Activated naive CD4-positive, alpha-beta T cell treated with anti-CD3 and anti-CD28 coated beads for 36 hours (primary cell): ENCODE measurements around the gene DNAJC4. TPM values are rescaled to one million over a fixed set of nuclear protein-coding genes. Genes with fewer than 3 reads are reported as not detected.

Experiments
- CTCF ChIA-PET: fragments of 350-600 bp; sonication (Branson Sonifier 250); formaldehyde crosslinking; loops from one replicate; lab custom pipeline; 2021; ENCODE audit warnings: antibody characterized with exemption; lab: Charles Lee
- DNase-seq: peaks from one replicate; pipeline ENCODE4 v3.0.0-alpha.2; 2020
- H3K27ac Mint-ChIP-seq: one replicate; pipeline ENCODE4 v1.8.0; 2021; ENCODE audit warnings: mild to moderate bottlenecking, mixed read lengths
- H3K27me3 Mint-ChIP-seq: one replicate; pipeline ENCODE4 v1.8.0; 2021; ENCODE audit warnings: low read depth, mixed read lengths
- H3K36me3 Mint-ChIP-seq: one replicate; pipeline ENCODE4 v1.8.0; 2021; ENCODE audit warnings: low read depth, mixed read lengths
- H3K4me1 Mint-ChIP-seq: one replicate; pipeline ENCODE4 v1.8.0; 2021; ENCODE audit warnings: low read depth, mixed read lengths
- H3K4me3 Mint-ChIP-seq: one replicate; pipeline ENCODE4 v1.8.0; 2021; ENCODE audit warnings: mild to moderate bottlenecking, moderate library complexity, mixed read lengths
- H3K9me3 Mint-ChIP-seq: one replicate; pipeline ENCODE4 v1.8.0; 2021; ENCODE audit warnings: mixed read lengths
- intact Hi-C: fragments of 100-400 bp; cut with micrococcal nuclease; formaldehyde crosslinking; loops from one replicate; pipeline ENCODE4 v1.15.1; 2023
- total RNA-seq, 2 experiments: library from RNA; stranded (reverse); gene quantifications; one replicate each; pipeline ENCODE4 v1.2.3, GENCODE V29; 2021

Gene DNAJC4
- total RNA-seq, 2 experiments from 2014 or later, result 16.9 to 19.3 TPM

- H3K27ac Mint-ChIP-seq, result no peak overlapping the region
- H3K36me3 Mint-ChIP-seq, result peaks cover 58% of the 10 kb centered on the region
- peaks cover 31% of the 10 kb centered on the region for H3K4me1 Mint-ChIP-seq
- no peak for DNase-seq
- H3K9me3 Mint-ChIP-seq, result no peaks in the 10 kb centered on the region
- CTCF ChIA-PET, result interaction anchor here (0.6 to 1.0 kb wide), 2 partner anchors 99 to 101 kb away, joined by 3 read pairs; no protein-coding TSS in a partner anchor
- no peak overlapping the region for H3K4me3 Mint-ChIP-seq
- no peaks in the 10 kb centered on the region for H3K27me3 Mint-ChIP-seq
- intact Hi-C loops, result no loop called here
These were observed 28.8 kb upstream of the DNAJC4 start for GRCh38 chr11:64201543-64201942.

DNA sequence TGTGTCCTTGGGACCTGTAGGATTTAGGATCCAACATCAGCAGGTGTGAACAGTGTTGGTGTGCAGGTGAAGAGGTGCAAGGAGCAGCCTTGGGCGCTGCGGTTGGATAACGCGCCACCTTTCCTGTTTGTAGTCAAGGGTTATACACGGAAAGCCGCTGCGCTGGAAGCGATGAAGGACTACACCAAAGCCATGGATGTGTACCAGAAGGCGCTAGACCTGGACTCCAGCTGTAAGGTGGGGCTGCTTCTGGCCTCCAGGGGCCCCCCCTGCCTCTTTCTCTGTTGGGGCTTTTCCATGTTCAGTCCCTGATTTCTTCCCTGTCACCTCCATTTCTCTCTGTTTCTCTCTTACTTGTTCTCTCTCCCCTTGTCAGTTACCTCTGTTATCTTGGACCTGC, 27.4 kb upstream of the DNAJC4 start:
- no peak overlapping the region for H3K27ac Mint-ChIP-seq
- H3K36me3 Mint-ChIP-seq, result peaks cover 63% of the 10 kb centered on the region
- intact Hi-C loops, result no loop called here
- DNase-seq, result no peak
- H3K27me3 Mint-ChIP-seq, result no peaks in the 10 kb centered on the region
- CTCF ChIA-PET, result interaction anchor here (2.0 to 7.4 kb wide), 5 partner anchors 17 to 100 kb away, joined by 8 to 89 read pairs (median 13); partner anchors contain the start of genes CATSPERZ, NUDT22, STIP1 and TRPT1
- H3K4me1 Mint-ChIP-seq, result peaks cover 35% of the 10 kb centered on the region
- no peaks in the 10 kb centered on the region for H3K9me3 Mint-ChIP-seq
- H3K4me3 Mint-ChIP-seq, result no peak overlapping the region

GRCh38 chr11:64203421-64204079, 26.8 kb upstream of the DNAJC4 start:
- intact Hi-C loops, result loop anchor here (1.0 kb wide), 2 partner anchors 97 to 101 kb away; partner anchors contain the start of gene CATSPERZ
- Mint-ChIP-seq H3K27ac (peak overlapping the region; percentile 89), H3K4me3 (no peak overlapping the region), H3K9me3 (no peaks in the 10 kb centered on the region), H3K4me1 (peaks cover 40% of the 10 kb centered on the region), H3K36me3 (peaks cover 63% of the 10 kb centered on the region), H3K27me3 (no peaks in the 10 kb centered on the region)
- no peak for DNase-seq
- CTCF ChIA-PET, result interaction anchor here (0.9 to 7.4 kb wide), 15 partner anchors 10 to 109 kb away, joined by 3 to 89 read pairs (median 7); partner anchors contain the start of genes CATSPERZ, NUDT22, PPP1R14B and STIP1

- peaks cover 67% of the 10 kb centered on the region for H3K36me3 Mint-ChIP-seq
- H3K27me3 Mint-ChIP-seq, result no peaks in the 10 kb centered on the region
- H3K4me3 Mint-ChIP-seq, result no peak overlapping the region
- peaks cover 45% of the 10 kb centered on the region for H3K4me1 Mint-ChIP-seq
- CTCF ChIA-PET, result interaction anchor here (0.5 to 7.4 kb wide), 23 partner anchors 9 to 246 kb away, joined by 3 to 89 read pairs (median 5); partner anchors contain the start of genes CATSPERZ, NUDT22, PPP1R14B and STIP1
- DNase-seq, result no peak
- intact Hi-C loops, result loop anchor here (1.0 kb wide), 2 partner anchors 96 to 100 kb away; partner anchors contain the start of gene CATSPERZ
- no peaks in the 10 kb centered on the region for H3K9me3 Mint-ChIP-seq
- peak overlapping the region; percentile 89 for H3K27ac Mint-ChIP-seq
These were observed 26.3 kb upstream of the DNAJC4 start for GRCh38 chr11:64204080-64204440.

DNA sequence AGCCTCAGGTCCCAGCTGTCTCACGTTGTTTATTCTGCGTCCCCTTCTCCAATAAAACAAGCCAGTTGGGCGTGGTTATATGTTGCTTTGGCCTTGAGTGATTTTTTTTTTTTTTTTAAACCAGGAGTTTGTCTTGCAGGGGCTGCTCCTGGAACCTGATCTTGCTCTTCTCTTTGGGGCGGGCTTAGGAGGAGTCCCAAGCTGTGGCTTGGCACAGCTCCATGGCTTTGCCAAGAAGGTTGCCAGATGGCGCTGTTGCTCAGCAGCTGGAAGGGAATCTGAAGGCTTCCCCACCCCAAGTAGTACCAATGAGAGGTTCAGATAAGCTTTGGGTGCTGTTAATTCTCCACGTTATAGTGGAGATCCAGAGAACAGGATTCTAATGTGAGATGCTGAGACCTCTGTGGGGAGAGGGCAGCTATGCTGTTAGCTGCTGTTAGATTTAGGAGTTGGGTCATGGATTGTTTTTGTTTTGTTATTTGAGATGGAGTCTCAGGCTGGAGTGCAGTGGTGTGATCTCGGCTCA, 25.8 kb upstream of the DNAJC4 start:
- CTCF ChIA-PET, result interaction anchor here (0.5 to 7.4 kb wide), 30 partner anchors 8 to 484 kb away, joined by 3 to 89 read pairs (median 5); partner anchors contain the start of genes CATSPERZ, NUDT22, PPP1R14B and STIP1
- H3K27ac Mint-ChIP-seq, result peak overlapping the region; percentile 89
- H3K27me3 Mint-ChIP-seq, result no peaks in the 10 kb centered on the region
- intact Hi-C loops, result loop anchor here (1.0 kb wide), 2 partner anchors 96 to 100 kb away; partner anchors contain the start of gene CATSPERZ
- peak; percentile 93 for DNase-seq
- H3K9me3 Mint-ChIP-seq, result no peaks in the 10 kb centered on the region
- peak overlapping the region; percentile 13 for H3K4me3 Mint-ChIP-seq
- peaks cover 49% of the 10 kb centered on the region for H3K4me1 Mint-ChIP-seq
- H3K36me3 Mint-ChIP-seq, result peaks cover 67% of the 10 kb centered on the region

DNA sequence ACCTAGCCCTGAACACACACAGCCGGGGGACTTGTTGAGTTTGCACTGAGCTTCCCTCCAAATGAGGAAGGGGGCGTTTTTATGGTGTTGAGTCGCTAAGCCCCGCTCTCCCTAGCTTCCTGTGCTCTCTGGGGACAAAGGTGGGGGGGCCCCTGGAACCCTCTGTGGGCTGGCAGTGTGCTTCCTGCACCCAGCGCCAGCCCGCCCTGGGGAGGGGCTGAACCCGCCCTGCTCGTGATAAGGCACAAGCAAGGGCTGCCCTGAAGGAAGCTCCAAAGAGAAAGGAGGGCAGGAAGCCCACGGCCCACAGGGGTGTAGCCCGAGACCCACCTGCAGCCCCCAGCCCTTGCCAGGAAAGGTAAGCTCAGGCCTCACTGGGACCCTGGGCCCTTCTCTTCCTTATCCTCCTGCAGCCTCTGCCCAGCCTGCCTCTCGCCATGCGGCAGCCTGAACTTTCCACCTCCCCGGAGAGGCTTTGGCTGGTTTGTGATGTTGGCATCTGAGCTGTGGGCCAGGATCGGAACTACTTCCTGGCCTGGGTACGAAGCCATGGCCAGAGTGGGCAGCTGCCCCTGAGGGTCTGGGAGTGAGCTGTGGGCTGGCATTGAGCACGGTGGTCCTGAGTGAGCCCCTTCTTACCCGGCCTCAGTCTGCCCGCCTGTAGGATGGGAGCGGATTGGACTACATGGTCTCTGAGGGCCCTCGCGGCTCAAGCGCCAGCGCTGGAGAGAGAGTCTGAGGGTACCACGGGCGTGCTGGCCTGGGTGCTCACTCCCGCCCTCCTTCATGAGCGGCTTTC, 23.7 kb upstream of the DNAJC4 start, which contains the start of gene FERMT3:
Gene FERMT3, plus strand, starts transcription at position 265 of the 799 bp plus-strand sequence. CDS start 644 bp downstream, outside the sequence.
- Mint-ChIP-seq H3K4me3 (peak within 1 kb of the TSS; percentile 97), H3K4me1 (peaks cover 51% of the 10 kb centered on the region), H3K9me3 (no peaks in the 10 kb centered on the region), H3K27ac (peak within 1 kb of the TSS; percentile 99), H3K36me3 (peaks cover 58% of the 10 kb centered on the region), H3K27me3 (no peaks in the 10 kb centered on the region)
- CTCF ChIA-PET, result interaction anchor here (0.8 to 7.4 kb wide), 15 partner anchors 8 to 96 kb away, joined by 3 to 89 read pairs (median 5); partner anchors contain the start of genes BAD, CATSPERZ, NUDT22 and PLCB3
- intact Hi-C loops, result loop anchor here (1.0 kb wide), 9 partner anchors 20 to 99 kb away; partner anchors contain the start of genes DNAJC4, ESRRA, FKBP2 and GPR137
- peak; percentile 91 for DNase-seq

DNA sequence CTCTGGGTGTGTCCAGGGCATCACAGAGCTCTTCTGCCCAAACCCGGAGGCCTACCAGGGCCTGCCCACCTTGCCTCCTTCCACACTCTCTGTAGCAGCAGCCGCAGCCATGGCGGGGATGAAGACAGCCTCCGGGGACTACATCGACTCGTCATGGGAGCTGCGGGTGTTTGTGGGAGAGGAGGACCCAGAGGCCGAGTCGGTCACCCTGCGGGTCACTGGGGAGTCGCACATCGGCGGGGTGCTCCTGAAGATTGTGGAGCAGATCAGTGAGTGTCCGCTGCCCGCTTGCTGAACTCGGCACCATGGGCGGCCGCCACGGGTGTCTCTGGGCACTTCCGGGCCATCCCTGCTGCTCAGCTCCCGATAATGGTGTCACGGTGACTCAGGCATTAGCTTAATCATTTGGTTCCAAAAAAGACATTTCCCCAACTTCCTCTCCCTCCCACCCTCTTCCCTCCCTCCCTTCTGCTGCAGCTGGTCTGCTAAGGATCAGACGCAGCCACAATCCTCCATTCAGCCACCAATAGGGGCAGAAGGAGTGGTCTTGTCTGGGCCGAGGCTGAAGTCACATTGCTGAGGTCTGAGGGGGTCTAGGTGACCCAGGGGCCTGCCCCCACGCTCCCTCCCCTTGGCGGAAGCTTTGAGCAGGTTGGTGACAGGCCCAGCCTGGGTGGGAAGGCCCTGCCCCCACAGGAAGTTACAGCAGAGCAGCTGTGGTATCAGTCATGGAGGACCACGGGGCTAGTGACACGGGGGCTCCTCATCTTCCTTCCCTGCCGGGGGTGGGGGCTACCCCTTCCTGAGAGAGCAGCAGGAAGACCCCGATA, 22.9 kb upstream of the DNAJC4 start:
- Mint-ChIP-seq H3K4me1 (peaks cover 56% of the 10 kb centered on the region), H3K27me3 (no peaks in the 10 kb centered on the region), H3K27ac (peak overlapping the region; percentile 99), H3K36me3 (peaks cover 58% of the 10 kb centered on the region), H3K9me3 (no peaks in the 10 kb centered on the region), H3K4me3 (peak overlapping the region; percentile 97)
- intact Hi-C loops, result loop anchor here (1.0 kb wide), 8 partner anchors 19 to 98 kb away; partner anchors contain the start of genes DNAJC4, ESRRA, FKBP2 and GPR137
- CTCF ChIA-PET, result interaction anchor here (0.8 to 7.4 kb wide), 13 partner anchors 8 to 95 kb away, joined by 3 to 89 read pairs (median 5); partner anchors contain the start of genes CATSPERZ, FKBP2, NUDT22 and PLCB3
- peak; percentile 94 for DNase-seq

DNA sequence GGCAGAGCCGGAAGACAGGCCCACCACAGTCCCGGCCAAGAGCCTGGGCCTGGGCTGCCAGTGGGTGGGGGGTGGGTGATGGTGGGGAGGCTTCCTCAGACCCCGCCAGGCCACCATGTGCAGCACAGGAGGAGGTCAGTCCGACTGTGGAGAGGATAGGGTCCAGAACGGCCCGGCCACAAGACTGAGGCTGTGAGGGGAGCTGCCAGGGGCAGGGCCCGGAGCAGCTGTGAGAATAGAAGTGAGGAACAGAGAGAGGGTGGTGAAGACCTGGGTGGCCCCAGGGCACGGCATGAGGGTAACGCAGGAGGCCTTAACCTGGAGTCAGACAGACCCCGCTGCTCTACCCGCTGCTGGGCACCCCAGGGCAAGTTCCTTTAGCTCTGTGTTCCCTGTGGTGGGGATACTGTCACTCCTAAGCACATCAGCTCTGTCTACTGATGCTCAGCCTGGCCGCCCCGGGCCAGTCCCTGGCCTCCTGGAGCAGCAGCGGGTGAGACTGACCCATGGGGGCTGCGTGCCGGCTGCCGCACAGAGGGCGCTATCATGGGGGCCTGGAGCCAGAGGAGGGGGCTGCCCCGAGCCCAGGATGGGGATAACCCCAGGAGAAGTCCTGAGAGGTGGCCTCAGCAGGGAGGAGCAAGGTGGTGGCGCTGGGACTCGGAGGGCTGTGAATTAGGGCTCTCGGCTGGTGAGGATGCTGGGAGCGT, 22.1 kb upstream of the DNAJC4 start:
- intact Hi-C loops, result no loop called here
- CTCF ChIA-PET, result interaction anchor here (0.8 to 7.4 kb wide), 3 partner anchors 33 to 94 kb away, joined by 3 to 89 read pairs (median 4); partner anchors contain the start of genes CATSPERZ, FKBP2 and PLCB3

DNA sequence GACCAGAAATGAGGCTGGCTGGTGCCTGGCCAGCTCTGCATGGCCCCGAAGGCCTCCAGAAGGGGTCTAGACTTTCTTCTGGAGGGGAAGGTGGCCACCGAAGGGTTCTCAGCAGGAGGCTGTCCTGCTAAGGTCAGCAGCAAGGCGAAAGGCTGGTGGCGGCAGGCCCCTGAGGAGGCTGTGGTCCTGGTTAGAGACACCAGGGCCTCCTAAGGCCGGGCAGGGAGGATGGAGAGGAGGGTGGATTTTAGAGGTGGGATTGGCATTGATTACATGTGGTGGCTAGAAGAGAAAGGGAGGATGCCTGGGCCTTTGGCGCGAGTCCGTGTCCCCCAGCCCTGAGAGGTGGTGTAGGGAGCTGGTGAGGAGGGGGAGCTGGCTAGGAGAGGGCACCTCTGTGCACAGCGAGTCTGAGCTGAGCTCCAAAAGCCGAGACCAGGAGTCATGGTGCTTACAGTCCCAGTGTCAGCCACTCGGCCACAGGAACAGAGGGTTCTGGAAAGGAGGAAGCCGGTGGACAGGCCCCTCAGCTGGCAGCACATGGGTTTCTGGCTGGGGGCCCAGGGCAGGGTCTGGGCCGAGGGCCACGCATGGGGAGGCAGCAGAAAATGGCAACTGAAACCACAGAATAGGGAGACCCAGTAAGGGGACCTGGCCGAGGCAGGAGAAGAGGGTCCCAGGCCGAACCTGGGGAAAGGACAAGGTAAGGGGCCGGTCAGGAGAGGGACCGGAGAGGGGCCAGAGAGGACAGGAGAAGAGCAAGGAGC, 21.4 kb upstream of the DNAJC4 start:
- DNase-seq, result no peak
- H3K4me3 Mint-ChIP-seq, result peak overlapping the region; percentile 56
- H3K27ac Mint-ChIP-seq, result peak overlapping the region; percentile 99
- intact Hi-C loops, result no loop called here
- H3K4me1 Mint-ChIP-seq, result peaks cover 53% of the 10 kb centered on the region
- H3K9me3 Mint-ChIP-seq, result no peaks in the 10 kb centered on the region
- CTCF ChIA-PET, result interaction anchor here (7.4 kb wide), 1 partner anchor 94 kb away, joined by 89 read pairs; the partner anchor contains the start of gene CATSPERZ
- no peaks in the 10 kb centered on the region for H3K27me3 Mint-ChIP-seq
- peaks cover 54% of the 10 kb centered on the region for H3K36me3 Mint-ChIP-seq

More for the DNA sequence above, 22.1 kb upstream of the DNAJC4 start:
- Mint-ChIP-seq H3K9me3 (no peaks in the 10 kb centered on the region), H3K36me3 (peaks cover 56% of the 10 kb centered on the region), H3K4me3 (peak overlapping the region; percentile 97), H3K27me3 (no peaks in the 10 kb centered on the region), H3K27ac (peak overlapping the region; percentile 99), H3K4me1 (peaks cover 56% of the 10 kb centered on the region)
- DNase-seq, result no peak

- no peak for DNase-seq
- Mint-ChIP-seq H3K4me1 (peaks cover 50% of the 10 kb centered on the region), H3K4me3 (no peak overlapping the region), H3K36me3 (peaks cover 49% of the 10 kb centered on the region), H3K9me3 (no peaks in the 10 kb centered on the region), H3K27me3 (no peaks in the 10 kb centered on the region), H3K27ac (peak overlapping the region; percentile 99)
- intact Hi-C loops, result no loop called here
- CTCF ChIA-PET, result interaction anchor here (7.4 kb wide), 1 partner anchor 93 kb away, joined by 89 read pairs; the partner anchor contains the start of gene CATSPERZ
These were observed 20.8 kb upstream of the DNAJC4 start for GRCh38 chr11:64209563-64209843.
